Measurements from ENCODE around the gene IFT20. TPM values are rescaled to one million over a fixed set of nuclear protein-coding genes. Genes with fewer than 3 reads are reported as not detected.

Gene IFT20
- total RNA-seq, 1 experiment from 2014 or later, result 25.4 TPM

- DNase-seq (ENCODE audit: low read depth, low spot score) (no peak), ATAC-seq (no peak)
- no TSS peak for BruUV-seq (replicated peaks)
- no peak overlapping the region for H3K4me3 ChIP-seq (ENCODE audit: low read depth in 2 of 2, low read length in 2 of 2)
- H3K9me3 ChIP-seq (ENCODE audit: control insufficient read depth, insufficient read depth, low read depth, low read length), result no peaks in the 10 kb centered on the region
- peaks cover 27% of the 10 kb centered on the region for H3K4me1 ChIP-seq (ENCODE audit: control insufficient read depth, insufficient read depth, low read length)
- no peak for TF ChIP-seq CTCF (IDR thresholded peaks at IDR 0.05)
- no peak for TF ChIP-seq POLR2AphosphoS5 (IDR thresholded peaks at IDR 0.05; ENCODE audit: low read depth, low read length)
- no peak for TF ChIP-seq TCF7L2 (IDR thresholded peaks at IDR 0.05; ENCODE audit: low read depth, low read length)
- TF ChIP-seq REST (IDR thresholded peaks at IDR 0.05; ENCODE audit: insufficient read depth in 1 of 2, low read depth in 2 of 2, low read length in 1 of 2), result no peak
- TF ChIP-seq SIN3A (IDR thresholded peaks at IDR 0.05; ENCODE audit: borderline replicate concordance, insufficient read depth, low read depth, low read length), result no peak
- H3K27me3 ChIP-seq (ENCODE audit: control insufficient read depth, insufficient read depth, low read length), result no peaks in the 10 kb centered on the region
- CTCF ChIA-PET, result no interaction called here
- POLR2A ChIA-PET, result no interaction called here
- no peak overlapping the region for H3K27ac ChIP-seq (ENCODE audit: low read length)
- intact Hi-C loops (cut with micrococcal nuclease; ENCODE audit: unreplicated experiment), result no loop called here
- no peaks in the 10 kb centered on the region for H3K36me3 ChIP-seq (ENCODE audit: control insufficient read depth, insufficient read depth, low read length)
- in situ Hi-C loops (cut with HindIII; ENCODE audit: low pct_unique_long_range_greater_than_20kb, low sequenced_read_pairs), result no loop called here
These were observed 33.1 kb upstream of the IFT20 start for GRCh38 chr17:28368306-28368831.

- TF ChIP-seq POLR2AphosphoS5 (IDR thresholded peaks at IDR 0.05; ENCODE audit: low read depth, low read length) (no peak), SIN3A (IDR thresholded peaks at IDR 0.05; ENCODE audit: borderline replicate concordance, insufficient read depth, low read depth, low read length) (no peak), CTCF (IDR thresholded peaks at IDR 0.05) (no peak), REST (IDR thresholded peaks at IDR 0.05; ENCODE audit: insufficient read depth in 1 of 2, low read depth in 2 of 2, low read length in 1 of 2) (no peak), TCF7L2 (IDR thresholded peaks at IDR 0.05; ENCODE audit: low read depth, low read length) (no peak)
- ChIA-PET CTCF (interaction anchor here (1.4 kb wide), 1 partner anchor 49 kb away, joined by 4 read pairs; no protein-coding TSS in a partner anchor), POLR2A (no interaction called here)
- ATAC-seq (no peak), DNase-seq (ENCODE audit: low read depth, low spot score) (no peak)
- Histone ChIP-seq H3K27me3 (ENCODE audit: control insufficient read depth, insufficient read depth, low read length) (no peaks in the 10 kb centered on the region), H3K4me1 (ENCODE audit: control insufficient read depth, insufficient read depth, low read length) (peaks cover 22% of the 10 kb centered on the region), H3K4me3 (ENCODE audit: low read depth in 2 of 2, low read length in 2 of 2) (no peak overlapping the region), H3K27ac (ENCODE audit: low read length) (no peak overlapping the region), H3K36me3 (ENCODE audit: control insufficient read depth, insufficient read depth, low read length) (no peaks in the 10 kb centered on the region), H3K9me3 (ENCODE audit: control insufficient read depth, insufficient read depth, low read depth, low read length) (no peaks in the 10 kb centered on the region)
- no TSS peak for BruUV-seq (replicated peaks)
- in situ Hi-C loops (cut with HindIII; ENCODE audit: low pct_unique_long_range_greater_than_20kb, low sequenced_read_pairs) (no loop called here), intact Hi-C loops (cut with micrococcal nuclease; ENCODE audit: unreplicated experiment) (no loop called here)
These were observed 32.5 kb upstream of the IFT20 start for GRCh38 chr17:28367641-28368305.
